ENCODE data around the gene PTPRS.

The PTPRS gene

GRCh38 chr19:5299137-5299536 is 41.5 kb downstream of the PTPRS start:
- Histone ChIP-seq H3K4me2 (ENCODE audit: insufficient read depth, low read length, poor library complexity, severe bottlenecking) (no peak overlapping the region), H3K9ac (ENCODE audit: low read depth, low read length, poor library complexity) (no peak overlapping the region), H2BK120ac (ENCODE audit: low read depth, low read length) (no peak overlapping the region), H3K79me1 (ENCODE audit: low read depth, low read length) (peaks cover 44% of the 10 kb centered on the region), H3K27me3 (ENCODE audit: control insufficient read depth in 3 of 3, insufficient read depth in 3 of 3, low read depth in 1 of 3, low read length in 3 of 3) (no peaks in the 10 kb centered on the region), H2AFZ (ENCODE audit: low read length) (no peak overlapping the region), H3K4ac (ENCODE audit: low read length) (no peak overlapping the region), H4K8ac (ENCODE audit: low read depth, low read length) (no peak overlapping the region), H3K18ac (ENCODE audit: low read length) (peak overlapping the region; percentile 21), H2BK5ac (ENCODE audit: low read length) (no peak overlapping the region), H3K36me3 (replicated peaks in 1 of 2; ENCODE audit: control insufficient read depth in 2 of 2, insufficient read depth in 2 of 2, low read length in 2 of 2) (peaks cover 6 to 7% of the 10 kb centered on the region in 2 donors), H3K4me1 (ENCODE audit: control insufficient read depth in 2 of 2, insufficient read depth in 1 of 2, low read depth in 1 of 2, low read length in 2 of 2) (peaks cover 7 to 13% of the 10 kb centered on the region in 2 donors), H4K91ac (ENCODE audit: low read depth, low read length, poor library complexity) (no peak overlapping the region), H3K23ac (ENCODE audit: low read depth, low read length, poor library complexity) (no peak overlapping the region), H2AK5ac (ENCODE audit: low read depth, low read length) (no peak overlapping the region), H2BK12ac (ENCODE audit: low read length) (peak overlapping the region; percentile 25), H2BK15ac (ENCODE audit: low read length) (no peak overlapping the region), H3K14ac (ENCODE audit: low read length) (peak overlapping the region; percentile 41), H3K9me3 (replicated peaks in 1 of 2; ENCODE audit: control insufficient read depth in 2 of 2, insufficient read depth in 1 of 2, low read depth in 1 of 2, low read length in 2 of 2) (no peaks in the 10 kb centered on the region), H3K27ac (replicated peaks; ENCODE audit: low read length) (no peak overlapping the region), H3K4me3 (ENCODE audit: low read length in 2 of 2) (no peak overlapping the region)
- WGBS, 2 donors (ENCODE audit: extremely low coverage in 2 of 2, insufficient read length in 2 of 2, insufficient replicate concordance in 1 of 2): no CpG with 5 or more reads among the region's 2 CpGs
- DNase-seq (ENCODE audit: low spot score): no peak

- no peak overlapping the region for H2BK15ac ChIP-seq (ENCODE audit: low read length)
- H3K4me2 ChIP-seq (ENCODE audit: insufficient read depth, low read length, poor library complexity, severe bottlenecking): no peak overlapping the region
- H3K9me3 ChIP-seq (replicated peaks in 1 of 2; ENCODE audit: control insufficient read depth in 2 of 2, insufficient read depth in 1 of 2, low read depth in 1 of 2, low read length in 2 of 2): no peaks in the 10 kb centered on the region
- no peaks in the 10 kb centered on the region for H3K27me3 ChIP-seq (ENCODE audit: control insufficient read depth in 3 of 3, insufficient read depth in 3 of 3, low read depth in 1 of 3, low read length in 3 of 3)
- H3K9ac ChIP-seq (ENCODE audit: low read depth, low read length, poor library complexity): no peak overlapping the region
- no peak for DNase-seq (ENCODE audit: low spot score)
- no peak overlapping the region for H3K14ac ChIP-seq (ENCODE audit: low read length)
- no peak overlapping the region for H3K23ac ChIP-seq (ENCODE audit: low read depth, low read length, poor library complexity)
- peaks cover 45% of the 10 kb centered on the region for H3K79me1 ChIP-seq (ENCODE audit: low read depth, low read length)
- H4K91ac ChIP-seq (ENCODE audit: low read depth, low read length, poor library complexity): no peak overlapping the region
- peaks cover 4 to 5% of the 10 kb centered on the region in 2 donors for H3K36me3 ChIP-seq (replicated peaks in 1 of 2; ENCODE audit: control insufficient read depth in 2 of 2, insufficient read depth in 2 of 2, low read length in 2 of 2)
- H3K4me3 ChIP-seq (ENCODE audit: low read length in 2 of 2): peak overlapping the region in 1 of 2 donors; percentile 4
- no peak overlapping the region for H2BK12ac ChIP-seq (ENCODE audit: low read length)
- no peak overlapping the region for H3K4ac ChIP-seq (ENCODE audit: low read length)
- no CpG with 5 or more reads among the region's 13 CpGs for WGBS, 2 donors (ENCODE audit: extremely low coverage in 2 of 2, insufficient read length in 2 of 2, insufficient replicate concordance in 1 of 2)
- no peak overlapping the region for H2AFZ ChIP-seq (ENCODE audit: low read length)
- H2BK120ac ChIP-seq (ENCODE audit: low read depth, low read length): no peak overlapping the region
- H2BK5ac ChIP-seq (ENCODE audit: low read length): no peak overlapping the region
- peaks cover 8 to 15% of the 10 kb centered on the region in 2 donors for H3K4me1 ChIP-seq (ENCODE audit: control insufficient read depth in 2 of 2, insufficient read depth in 1 of 2, low read depth in 1 of 2, low read length in 2 of 2)
- H3K27ac ChIP-seq (replicated peaks; ENCODE audit: low read length): no peak overlapping the region
- no peak overlapping the region for H2AK5ac ChIP-seq (ENCODE audit: low read depth, low read length)
- H4K8ac ChIP-seq (ENCODE audit: low read depth, low read length): no peak overlapping the region
- no peak overlapping the region for H3K18ac ChIP-seq (ENCODE audit: low read length)
Observed at GRCh38 chr19:5298471-5298901, 42.1 kb downstream of the PTPRS start.

- Histone ChIP-seq H3K9ac (ENCODE audit: low read depth, low read length, poor library complexity) (no peak overlapping the region), H3K4ac (ENCODE audit: low read length) (no peak overlapping the region), H4K91ac (ENCODE audit: low read depth, low read length, poor library complexity) (no peak overlapping the region), H3K4me2 (ENCODE audit: insufficient read depth, low read length, poor library complexity, severe bottlenecking) (no peak overlapping the region), H3K9me3 (replicated peaks in 1 of 2; ENCODE audit: control insufficient read depth in 2 of 2, insufficient read depth in 1 of 2, low read depth in 1 of 2, low read length in 2 of 2) (no peaks in the 10 kb centered on the region), H3K27me3 (ENCODE audit: control insufficient read depth in 3 of 3, insufficient read depth in 3 of 3, low read depth in 1 of 3, low read length in 3 of 3) (no peaks in the 10 kb centered on the region), H4K8ac (ENCODE audit: low read depth, low read length) (no peak overlapping the region), H3K4me1 (ENCODE audit: control insufficient read depth in 2 of 2, insufficient read depth in 1 of 2, low read depth in 1 of 2, low read length in 2 of 2) (peaks cover 11 to 16% of the 10 kb centered on the region in 2 donors), H2BK5ac (ENCODE audit: low read length) (no peak overlapping the region), H2AK5ac (ENCODE audit: low read depth, low read length) (no peak overlapping the region), H3K36me3 (replicated peaks in 1 of 2; ENCODE audit: control insufficient read depth in 2 of 2, insufficient read depth in 2 of 2, low read length in 2 of 2) (peaks cover 0 to 5% of the 10 kb centered on the region in 2 donors), H2BK15ac (ENCODE audit: low read length) (no peak overlapping the region), H3K23ac (ENCODE audit: low read depth, low read length, poor library complexity) (no peak overlapping the region), H3K18ac (ENCODE audit: low read length) (no peak overlapping the region), H2AFZ (ENCODE audit: low read length) (no peak overlapping the region), H3K79me1 (ENCODE audit: low read depth, low read length) (peaks cover 43% of the 10 kb centered on the region), H3K14ac (ENCODE audit: low read length) (no peak overlapping the region), H3K4me3 (ENCODE audit: low read length in 2 of 2) (no peak overlapping the region), H2BK120ac (ENCODE audit: low read depth, low read length) (no peak overlapping the region), H3K27ac (replicated peaks; ENCODE audit: low read length) (no peak overlapping the region), H2BK12ac (ENCODE audit: low read length) (no peak overlapping the region)
- WGBS, 2 donors (ENCODE audit: extremely low coverage in 2 of 2, insufficient read length in 2 of 2, insufficient replicate concordance in 1 of 2): no CpG with 5 or more reads among the region's 6 CpGs
- no peak for DNase-seq (ENCODE audit: low spot score)
Observed at GRCh38 chr19:5297272-5297669, 43.3 kb downstream of the PTPRS start.

- no peak overlapping the region for H2BK12ac ChIP-seq (ENCODE audit: low read length)
- H3K4me3 ChIP-seq (ENCODE audit: low read length in 2 of 2): no peak overlapping the region
- no peak overlapping the region for H4K8ac ChIP-seq (ENCODE audit: low read depth, low read length)
- H3K4me2 ChIP-seq (ENCODE audit: insufficient read depth, low read length, poor library complexity, severe bottlenecking): no peak overlapping the region
- peaks cover under 1 to 5% of the 10 kb centered on the region in 2 donors for H3K36me3 ChIP-seq (replicated peaks in 1 of 2; ENCODE audit: control insufficient read depth in 2 of 2, insufficient read depth in 2 of 2, low read length in 2 of 2)
- H3K9me3 ChIP-seq (replicated peaks in 1 of 2; ENCODE audit: control insufficient read depth in 2 of 2, insufficient read depth in 1 of 2, low read depth in 1 of 2, low read length in 2 of 2): no peaks in the 10 kb centered on the region
- H3K18ac ChIP-seq (ENCODE audit: low read length): no peak overlapping the region
- H3K27ac ChIP-seq (replicated peaks; ENCODE audit: low read length): no peak overlapping the region
- no peak overlapping the region for H3K9ac ChIP-seq (ENCODE audit: low read depth, low read length, poor library complexity)
- no peak overlapping the region for H2AK5ac ChIP-seq (ENCODE audit: low read depth, low read length)
- H2BK15ac ChIP-seq (ENCODE audit: low read length): no peak overlapping the region
- H3K4me1 ChIP-seq (ENCODE audit: control insufficient read depth in 2 of 2, insufficient read depth in 1 of 2, low read depth in 1 of 2, low read length in 2 of 2): peaks cover 16 to 22% of the 10 kb centered on the region in 2 donors
- DNase-seq (ENCODE audit: low spot score): no peak
- H3K14ac ChIP-seq (ENCODE audit: low read length): no peak overlapping the region
- no peaks in the 10 kb centered on the region for H3K27me3 ChIP-seq (ENCODE audit: control insufficient read depth in 3 of 3, insufficient read depth in 3 of 3, low read depth in 1 of 3, low read length in 3 of 3)
- H2AFZ ChIP-seq (ENCODE audit: low read length): no peak overlapping the region
- H2BK120ac ChIP-seq (ENCODE audit: low read depth, low read length): no peak overlapping the region
- no peak overlapping the region for H2BK5ac ChIP-seq (ENCODE audit: low read length)
- WGBS, 2 donors (ENCODE audit: extremely low coverage in 2 of 2, insufficient read length in 2 of 2, insufficient replicate concordance in 1 of 2): no CpG with 5 or more reads among the region's 16 CpGs
- no peak overlapping the region for H3K4ac ChIP-seq (ENCODE audit: low read length)
- peaks cover 43% of the 10 kb centered on the region for H3K79me1 ChIP-seq (ENCODE audit: low read depth, low read length)
- H4K91ac ChIP-seq (ENCODE audit: low read depth, low read length, poor library complexity): no peak overlapping the region
- no peak overlapping the region for H3K23ac ChIP-seq (ENCODE audit: low read depth, low read length, poor library complexity)
Observed at GRCh38 chr19:5296457-5297271, 43.9 kb downstream of the PTPRS start.
